HFFc6 (cell line): ENCODE results near the gene REPIN1. TPM values are rescaled to one million over a fixed set of nuclear protein-coding genes. Genes with fewer than 3 reads are reported as not detected.

Experiments
- DNase-seq: peaks from one replicate; pipeline ENCODE4 v3.0.0-alpha.2; 2018
- H3K27ac Mint-ChIP-seq: 2 replicates; pipeline ENCODE4 v1.8.0; 2020; ENCODE audit warnings: mild to moderate bottlenecking, mixed read lengths
- H3K27me3 Mint-ChIP-seq: 2 replicates; pipeline ENCODE4 v1.8.0; 2021; ENCODE audit warnings: mild to moderate bottlenecking, moderate library complexity, mixed read lengths; ENCODE audit not compliant: insufficient read depth
- H3K36me3 Mint-ChIP-seq: 2 replicates; pipeline ENCODE4 v1.8.0; 2021; ENCODE audit warnings: low read depth, mixed read lengths
- H3K4me1 Mint-ChIP-seq: 2 replicates; pipeline ENCODE4 v1.8.0; 2020; ENCODE audit warnings: low read depth, mixed read lengths
- H3K4me3 Mint-ChIP-seq: 2 replicates; pipeline ENCODE4 v1.8.0; 2020; ENCODE audit warnings: mild to moderate bottlenecking, moderate library complexity, mixed read lengths
- H3K9me3 Mint-ChIP-seq: 2 replicates; pipeline ENCODE4 v1.8.0; 2020; ENCODE audit warnings: mild to moderate bottlenecking, mixed read lengths
- CTCF ChIP-seq: fragments of 200-600 bp; sonication (generic); IDR thresholded peaks from 2 replicates; pipeline ENCODE4 v1.5.0; 2021; ENCODE audit warnings: antibody characterized with exemption, mild to moderate bottlenecking
- total RNA-seq, 6 experiments: library from RNA; stranded (reverse); fragmentation: NEBNext Ultra II Directional; extraction: Animal tissue kit (Norgen Biotek cat#: 25700); gene quantifications; 2 replicates in 1 of 6; 3 replicates in 5 of 6; pipeline ENCODE4 v1.2.3, GENCODE V29; 2021

REPIN1 gene
- total RNA-seq, 6 experiments from 2014 or later, result 68.8 to 78.3 (median 75.5) TPM

- no peak for DNase-seq
Measured at GRCh38 chr7:150323682-150324372, 44.8 kb upstream of the REPIN1 start.

GRCh38 chr7:150324373-150324961 is 44.2 kb upstream of the REPIN1 start:
- no peak for DNase-seq
- Mint-ChIP-seq H3K27me3 (peaks cover 8% of the 10 kb centered on the region), H3K4me3 (no peak overlapping the region), H3K36me3 (no peaks in the 10 kb centered on the region), H3K27ac (no peak overlapping the region), H3K4me1 (peaks cover 10% of the 10 kb centered on the region; the same call in 1 of the 2 replicates), H3K9me3 (peaks cover 5% of the 10 kb centered on the region; the same call in 1 of the 2 replicates)
- TF ChIP-seq CTCF, result no peak

More at GRCh38 chr7:150323682-150324372, 44.8 kb upstream of the REPIN1 start:
- peaks cover 10% of the 10 kb centered on the region; the same call in 1 of the 2 replicates for H3K4me1 Mint-ChIP-seq
- H3K4me3 Mint-ChIP-seq, result no peak overlapping the region; the same call in 1 of the 2 replicates
- no peaks in the 10 kb centered on the region for H3K36me3 Mint-ChIP-seq
- H3K27me3 Mint-ChIP-seq, result peaks cover 8% of the 10 kb centered on the region; the same call in 1 of the 2 replicates
- no peaks in the 10 kb centered on the region for H3K9me3 Mint-ChIP-seq
- no peak for TF ChIP-seq CTCF
- H3K27ac Mint-ChIP-seq, result no peak overlapping the region

- Mint-ChIP-seq H3K27ac (no peak overlapping the region), H3K4me1 (peaks cover 10% of the 10 kb centered on the region; the same call in 1 of the 2 replicates), H3K4me3 (no peak overlapping the region), H3K9me3 (peaks cover 5% of the 10 kb centered on the region; the same call in 1 of the 2 replicates), H3K36me3 (no peaks in the 10 kb centered on the region), H3K27me3 (peaks cover 8% of the 10 kb centered on the region)
- DNase-seq, result no peak
- no peak for TF ChIP-seq CTCF
Measured at GRCh38 chr7:150325110-150325611, 43.5 kb upstream of the REPIN1 start.

GRCh38 chr7:150325901-150326300 is 42.7 kb upstream of the REPIN1 start:
- Mint-ChIP-seq H3K27me3 (peaks cover 8% of the 10 kb centered on the region), H3K36me3 (no peaks in the 10 kb centered on the region), H3K4me1 (peaks cover 9% of the 10 kb centered on the region; the same call in 1 of the 2 replicates), H3K27ac (no peak overlapping the region), H3K4me3 (no peak overlapping the region), H3K9me3 (peaks cover 5% of the 10 kb centered on the region; the same call in 1 of the 2 replicates)
- DNase-seq, result no peak
- TF ChIP-seq CTCF, result no peak

- no peak for DNase-seq
- H3K4me3 Mint-ChIP-seq, result no peak overlapping the region
- H3K9me3 Mint-ChIP-seq, result peaks cover 5% of the 10 kb centered on the region; the same call in 1 of the 2 replicates
- H3K27me3 Mint-ChIP-seq, result peaks cover 8% of the 10 kb centered on the region
- no peak overlapping the region for H3K27ac Mint-ChIP-seq
- TF ChIP-seq CTCF, result no peak
- H3K4me1 Mint-ChIP-seq, result peaks cover 5% of the 10 kb centered on the region; the same call in 1 of the 2 replicates
- no peaks in the 10 kb centered on the region for H3K36me3 Mint-ChIP-seq
Measured at GRCh38 chr7:150326657-150327268, 41.9 kb upstream of the REPIN1 start.
